ENCODE data around the gene JUP. TPM values are rescaled to one million over a fixed set of nuclear protein-coding genes. Genes with fewer than 3 reads are reported as not detected.
A peak's percentile ranks its signal among the peaks of the same experiment; 100 is the strongest.

JUP gene
- total RNA-seq, 3 donors from 2014 or later = 0.86 to 0.98 (median 0.92) TPM

DNA sequence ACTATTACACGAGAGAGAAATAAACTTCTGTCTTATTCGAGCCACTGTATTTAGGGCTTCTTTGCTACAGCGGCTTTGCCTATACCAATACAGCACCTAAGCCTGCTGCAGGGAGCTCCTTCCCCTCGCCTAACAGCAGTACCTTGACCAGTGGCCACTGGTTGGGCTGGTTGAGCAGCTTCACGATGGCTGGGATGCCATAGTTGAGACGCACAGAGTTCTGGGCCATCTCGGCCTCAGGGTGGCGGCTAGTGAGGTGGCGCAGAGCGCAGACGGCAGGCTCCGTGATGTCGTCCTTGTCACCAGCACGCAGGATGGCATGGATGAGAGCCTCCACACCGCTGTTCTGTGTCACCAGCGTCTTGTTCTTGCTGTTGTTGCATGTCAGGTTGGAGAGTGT is 23.7 kb downstream of the JUP start:
- H3K36me3 Mint-ChIP-seq (ENCODE audit: insufficient read depth) = no peaks in the 10 kb centered on the region
- H3K27me3 Mint-ChIP-seq (ENCODE audit: low read depth) = no peaks in the 10 kb centered on the region

DNA sequence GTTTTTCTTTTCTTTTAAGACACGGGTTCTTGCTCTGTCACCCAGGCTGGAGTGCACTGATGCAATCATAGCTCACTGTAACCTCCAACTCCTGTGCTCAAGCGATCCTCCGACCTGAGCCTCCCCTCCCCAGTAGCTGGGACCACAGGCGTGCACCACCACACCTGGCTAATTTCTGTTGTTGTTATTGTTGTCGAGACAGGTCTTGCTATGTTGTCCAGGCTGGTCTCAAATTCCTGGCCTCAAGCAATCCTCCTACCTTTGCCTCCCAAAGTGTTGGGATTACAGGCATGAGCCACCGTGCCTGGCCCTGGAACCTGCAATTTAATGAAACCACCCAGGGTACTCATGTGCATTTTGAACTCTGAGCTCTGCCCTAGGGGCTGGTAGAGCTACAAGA is 24.1 kb downstream of the JUP start:
- Mint-ChIP-seq H3K4me3 (no peak overlapping the region), H3K4me1 (ENCODE audit: low read depth) (no peaks in the 10 kb centered on the region), H3K36me3 (ENCODE audit: insufficient read depth) (no peaks in the 10 kb centered on the region), H3K27me3 (ENCODE audit: low read depth) (no peaks in the 10 kb centered on the region), H3K9me3 (no peaks in the 10 kb centered on the region)
- DNase-seq (no peak), ATAC-seq (no peak)

More for the DNA sequence above, 23.7 kb downstream of the JUP start:
- Mint-ChIP-seq H3K4me1 (ENCODE audit: low read depth) (no peaks in the 10 kb centered on the region), H3K9me3 (no peaks in the 10 kb centered on the region), H3K4me3 (no peak overlapping the region)
- no peak for ATAC-seq
- DNase-seq = no peak

DNA sequence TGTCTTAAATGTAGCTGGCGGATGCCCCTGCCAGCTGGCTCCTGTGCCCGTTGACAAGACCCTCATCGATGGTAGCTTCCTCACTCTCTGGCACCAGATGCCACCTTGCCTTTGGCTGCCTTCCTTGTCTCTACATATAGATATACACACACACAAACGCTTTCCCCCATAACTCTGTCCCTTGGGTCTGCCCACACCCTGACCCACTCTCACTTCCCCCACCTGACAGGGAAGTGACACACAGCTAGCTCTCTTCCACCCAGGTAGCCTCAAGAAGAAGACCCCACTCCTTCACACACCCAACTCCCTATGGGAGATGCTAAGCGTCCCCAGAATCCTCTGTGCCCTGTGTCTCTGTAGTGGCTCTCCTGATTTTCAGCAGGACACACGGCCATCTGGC is 25.6 kb downstream of the JUP start:
- Mint-ChIP-seq H3K36me3 (ENCODE audit: insufficient read depth) (no peaks in the 10 kb centered on the region), H3K4me3 (no peak overlapping the region), H3K4me1 (ENCODE audit: low read depth) (no peaks in the 10 kb centered on the region), H3K9me3 (no peaks in the 10 kb centered on the region), H3K27me3 (ENCODE audit: low read depth) (no peaks in the 10 kb centered on the region)
- ATAC-seq (no peak), DNase-seq (no peak)

DNA sequence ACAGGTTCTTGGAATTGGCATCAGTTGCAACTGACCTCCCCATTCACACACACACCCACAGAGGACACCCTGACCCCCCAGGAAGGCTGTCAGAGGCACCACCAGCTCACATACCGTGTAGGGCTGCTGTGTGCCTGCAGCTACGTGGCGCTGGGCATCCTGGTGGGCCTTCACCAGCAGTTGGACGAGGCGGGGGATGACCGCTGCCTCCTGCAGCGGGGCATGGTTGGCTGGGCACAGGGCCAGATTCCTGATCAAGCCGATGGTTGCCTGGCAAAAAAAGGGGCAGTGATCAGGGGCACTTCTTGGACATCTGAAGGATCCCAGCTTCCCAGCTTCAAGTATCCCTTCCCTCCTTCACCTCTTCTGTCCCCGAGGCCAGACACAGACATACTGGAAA is 27.9 kb downstream of the JUP start:
- no peak for DNase-seq
- Mint-ChIP-seq H3K4me1 (ENCODE audit: low read depth) (no peaks in the 10 kb centered on the region), H3K36me3 (ENCODE audit: insufficient read depth) (no peaks in the 10 kb centered on the region), H3K27me3 (ENCODE audit: low read depth) (no peaks in the 10 kb centered on the region), H3K9me3 (no peaks in the 10 kb centered on the region), H3K4me3 (no peak overlapping the region)
- no peak for ATAC-seq

DNA sequence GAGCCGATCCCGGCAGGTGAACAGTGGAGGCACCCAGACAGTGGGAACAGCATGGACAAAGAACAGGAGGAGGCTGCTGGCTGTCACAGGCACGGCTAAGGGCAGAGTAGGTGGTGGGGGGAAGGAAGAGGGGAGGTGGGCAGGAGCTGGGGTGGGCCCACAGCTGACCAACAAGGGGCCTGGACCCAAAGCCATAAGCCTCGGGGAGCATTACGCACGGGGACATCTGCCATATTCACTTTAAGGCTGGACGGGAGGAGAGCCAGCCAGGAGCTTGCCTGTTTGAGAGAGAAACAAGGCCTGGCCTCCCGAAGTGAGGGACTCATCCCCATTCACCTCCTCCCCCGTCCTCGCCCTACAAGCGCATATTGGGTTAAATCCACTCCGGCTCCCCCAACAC is 32.4 kb downstream of the JUP start:
- H3K27me3 Mint-ChIP-seq (ENCODE audit: low read depth) = peaks cover 4% of the 10 kb centered on the region
- H3K36me3 Mint-ChIP-seq (ENCODE audit: insufficient read depth) = no peaks in the 10 kb centered on the region
- no peaks in the 10 kb centered on the region for H3K4me1 Mint-ChIP-seq (ENCODE audit: low read depth)
- ATAC-seq (no peak), DNase-seq (no peak)
- no peak overlapping the region for H3K4me3 Mint-ChIP-seq
- no peaks in the 10 kb centered on the region for H3K9me3 Mint-ChIP-seq

GRCh38 chr17:41751288-41751687 is 35.2 kb downstream of the JUP start:
- Mint-ChIP-seq H3K36me3 (ENCODE audit: insufficient read depth) (no peaks in the 10 kb centered on the region), H3K9me3 (no peaks in the 10 kb centered on the region), H3K4me3 (no peak overlapping the region), H3K27me3 (ENCODE audit: low read depth) (peaks cover 5% of the 10 kb centered on the region), H3K4me1 (ENCODE audit: low read depth) (no peaks in the 10 kb centered on the region)
- ATAC-seq (no peak), DNase-seq (no peak)

DNA sequence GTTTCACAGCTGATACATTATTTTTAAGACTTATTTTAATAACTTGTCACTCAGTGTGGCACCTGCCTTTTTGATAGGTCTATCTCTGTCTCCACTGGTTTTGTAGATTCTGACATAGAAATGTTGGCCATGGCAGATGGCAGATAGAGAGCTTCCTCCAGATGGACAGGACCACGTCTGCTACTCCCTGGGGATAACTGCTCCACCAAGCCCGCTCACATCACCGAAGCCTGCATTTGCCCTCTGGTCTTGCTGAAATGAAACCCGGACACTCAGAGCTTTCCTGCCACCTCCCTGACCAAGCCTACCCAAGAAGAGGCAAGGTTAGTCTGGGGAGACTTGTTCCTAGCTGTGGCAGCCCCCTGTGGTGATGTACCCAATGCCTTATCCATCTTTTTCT is 35.6 kb downstream of the JUP start:
- Mint-ChIP-seq H3K27me3 (ENCODE audit: low read depth) (peaks cover 6% of the 10 kb centered on the region), H3K9me3 (no peaks in the 10 kb centered on the region), H3K4me3 (no peak overlapping the region), H3K4me1 (ENCODE audit: low read depth) (no peaks in the 10 kb centered on the region), H3K36me3 (ENCODE audit: insufficient read depth) (no peaks in the 10 kb centered on the region)
- no peak for ATAC-seq
- DNase-seq = no peak

GRCh38 chr17:41748275-41748674 is 38.2 kb downstream of the JUP start:
- peaks cover 6% of the 10 kb centered on the region for H3K27me3 Mint-ChIP-seq (ENCODE audit: low read depth)
- ATAC-seq = no peak
- H3K9me3 Mint-ChIP-seq = no peaks in the 10 kb centered on the region
- no peak for DNase-seq
- H3K4me3 Mint-ChIP-seq = no peak overlapping the region
- no peaks in the 10 kb centered on the region for H3K36me3 Mint-ChIP-seq (ENCODE audit: insufficient read depth)
- H3K4me1 Mint-ChIP-seq (ENCODE audit: low read depth) = no peaks in the 10 kb centered on the region

- ATAC-seq (no peak), DNase-seq (no peak)
- Mint-ChIP-seq H3K4me1 (ENCODE audit: low read depth) (no peaks in the 10 kb centered on the region), H3K9me3 (no peaks in the 10 kb centered on the region), H3K4me3 (no peak overlapping the region), H3K36me3 (ENCODE audit: insufficient read depth) (no peaks in the 10 kb centered on the region), H3K27me3 (ENCODE audit: low read depth) (peaks cover 14% of the 10 kb centered on the region)
Observed at GRCh38 chr17:41741709-41742108, 44.8 kb downstream of the JUP start.

DNA sequence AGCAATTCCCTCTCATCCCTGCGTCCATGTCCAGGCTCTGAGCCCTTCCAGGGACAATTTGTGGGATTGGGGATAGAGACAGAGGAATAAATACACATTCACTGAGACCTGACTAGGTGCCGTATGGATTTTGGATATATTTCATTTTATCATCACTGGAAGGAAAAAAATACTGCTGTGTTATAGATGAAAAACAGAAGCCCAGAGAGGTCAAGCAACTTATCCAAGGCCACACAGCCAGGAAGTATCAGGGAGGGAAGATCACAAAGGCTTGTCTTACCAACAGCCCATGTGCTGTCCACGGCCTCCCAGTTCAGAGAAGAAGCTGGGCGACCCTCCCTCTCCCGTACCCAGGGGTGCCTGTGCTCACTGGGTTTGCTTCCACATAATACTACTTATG is 46.0 kb downstream of the JUP start:
- H3K4me3 Mint-ChIP-seq = no peak overlapping the region
- H3K36me3 Mint-ChIP-seq (ENCODE audit: insufficient read depth) = no peaks in the 10 kb centered on the region
- peaks cover 24% of the 10 kb centered on the region for H3K27me3 Mint-ChIP-seq (ENCODE audit: low read depth)
- peaks cover 1% of the 10 kb centered on the region for H3K4me1 Mint-ChIP-seq (ENCODE audit: low read depth)
- ATAC-seq (no peak), DNase-seq (no peak)
- no peaks in the 10 kb centered on the region for H3K9me3 Mint-ChIP-seq

GRCh38 chr17:41739661-41740352 is 46.7 kb downstream of the JUP start:
- H3K4me3 Mint-ChIP-seq = no peak overlapping the region
- H3K4me1 Mint-ChIP-seq (ENCODE audit: low read depth) = peaks cover 5% of the 10 kb centered on the region
- no peak for DNase-seq
- H3K27me3 Mint-ChIP-seq (ENCODE audit: low read depth) = peaks cover 30% of the 10 kb centered on the region
- no peak for ATAC-seq
- no peaks in the 10 kb centered on the region for H3K9me3 Mint-ChIP-seq
- no peaks in the 10 kb centered on the region for H3K36me3 Mint-ChIP-seq (ENCODE audit: insufficient read depth)

DNA sequence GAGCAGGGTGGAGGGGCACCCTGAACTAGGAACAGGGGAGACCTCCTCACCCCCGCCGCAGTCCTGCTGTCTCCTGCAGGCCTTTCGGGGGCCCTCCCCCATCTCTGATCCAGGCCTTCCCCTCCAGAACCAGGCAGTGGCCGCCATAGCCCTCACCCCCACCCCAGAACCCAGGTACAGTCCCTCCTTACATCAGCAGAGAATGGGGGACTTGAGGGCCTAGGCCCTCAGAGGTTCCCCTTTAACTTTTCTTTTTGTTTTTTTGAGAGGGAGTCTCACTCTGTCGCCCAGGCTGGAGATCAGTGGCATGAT is 47.8 kb downstream of the JUP start:
- H3K4me3 Mint-ChIP-seq = no peak overlapping the region
- DNase-seq (no peak), ATAC-seq (no peak)
- H3K27me3 Mint-ChIP-seq (ENCODE audit: low read depth) = peaks cover 32% of the 10 kb centered on the region
- H3K36me3 Mint-ChIP-seq (ENCODE audit: insufficient read depth) = no peaks in the 10 kb centered on the region
- no peaks in the 10 kb centered on the region for H3K9me3 Mint-ChIP-seq
- peaks cover 5% of the 10 kb centered on the region for H3K4me1 Mint-ChIP-seq (ENCODE audit: low read depth)

DNA sequence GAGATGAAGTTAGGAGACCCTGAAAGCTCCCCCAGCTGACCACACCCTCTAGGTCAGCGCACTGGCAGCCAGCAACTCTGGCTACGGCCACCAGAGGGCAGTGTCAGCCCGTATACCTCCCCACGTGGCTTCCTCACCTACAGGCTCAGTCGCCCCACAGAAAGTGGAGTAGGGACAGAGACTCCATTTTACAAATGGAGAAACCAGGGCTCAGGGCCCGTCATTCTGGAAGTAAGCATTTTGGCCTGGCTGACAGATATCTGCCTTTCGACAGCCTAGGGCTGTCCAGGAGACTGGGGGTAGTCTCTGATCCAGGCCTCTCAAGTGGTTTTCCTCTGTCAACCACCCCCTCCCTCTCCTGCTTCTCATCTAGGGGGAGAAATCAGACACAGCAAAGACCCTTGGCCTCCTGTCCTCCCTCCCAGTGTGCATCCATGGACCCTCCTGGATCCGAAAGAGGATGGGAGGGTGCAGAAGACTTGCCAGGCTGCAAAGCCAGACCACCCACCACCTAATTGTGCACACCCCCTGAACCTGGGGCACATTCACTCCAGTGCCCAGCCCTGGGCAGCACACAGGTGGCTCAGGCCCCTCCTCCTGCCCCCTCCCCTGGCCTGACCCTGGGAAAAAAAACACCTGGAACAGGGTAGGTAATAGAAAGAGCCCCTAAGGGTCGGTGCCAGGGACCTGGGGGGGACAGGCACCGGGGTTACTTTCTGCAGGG is 48.3 kb downstream of the JUP start:
- Mint-ChIP-seq H3K27me3 (ENCODE audit: low read depth) (peaks cover 35% of the 10 kb centered on the region), H3K36me3 (ENCODE audit: insufficient read depth) (no peaks in the 10 kb centered on the region), H3K4me3 (no peak overlapping the region), H3K9me3 (no peaks in the 10 kb centered on the region), H3K4me1 (ENCODE audit: low read depth) (peaks cover 7% of the 10 kb centered on the region)
- ATAC-seq (peak; percentile 91 to 96), DNase-seq (peak; percentile 78)

GRCh38 chr17:41737680-41738023 is 48.9 kb downstream of the JUP start:
- peaks cover 37% of the 10 kb centered on the region for H3K27me3 Mint-ChIP-seq (ENCODE audit: low read depth)
- DNase-seq (no peak), ATAC-seq (peak; percentile 4 to 16)
- H3K36me3 Mint-ChIP-seq (ENCODE audit: insufficient read depth) = no peaks in the 10 kb centered on the region
- H3K4me3 Mint-ChIP-seq = no peak overlapping the region
- H3K9me3 Mint-ChIP-seq = no peaks in the 10 kb centered on the region
- H3K4me1 Mint-ChIP-seq (ENCODE audit: low read depth) = peaks cover 7% of the 10 kb centered on the region

- H3K9me3 Mint-ChIP-seq = no peaks in the 10 kb centered on the region
- no peak overlapping the region for H3K4me3 Mint-ChIP-seq
- peaks cover 7% of the 10 kb centered on the region for H3K4me1 Mint-ChIP-seq (ENCODE audit: low read depth)
- H3K36me3 Mint-ChIP-seq (ENCODE audit: insufficient read depth) = no peaks in the 10 kb centered on the region
- DNase-seq (no peak), ATAC-seq (no peak)
- peaks cover 42% of the 10 kb centered on the region for H3K27me3 Mint-ChIP-seq (ENCODE audit: low read depth)
Observed at GRCh38 chr17:41736983-41737679, 49.4 kb downstream of the JUP start.

Measured in activated T-cell treated with anti-CD3 and anti-CD28 coated beads, Interleukin-2, amount 50 U/mL, for 4 hours (primary cell).